ENCODE data around the gene ECHS1. TPM values are rescaled to one million over a fixed set of nuclear protein-coding genes. Genes with fewer than 3 reads are reported as not detected.
A peak's percentile ranks its signal among the peaks of the same experiment; 100 is the strongest.

The ECHS1 gene
- polyA plus RNA-seq, 2 donors: 85.4 to 105 TPM

- Histone ChIP-seq H3K27ac (ENCODE audit: low read depth in 2 of 2, low read length in 1 of 2) (no peak overlapping the region), H3K4me1 (ENCODE audit: control insufficient read depth in 2 of 2, insufficient read depth in 2 of 2, low read length in 1 of 2) (peaks cover 0 to 12% of the 10 kb centered on the region in 2 donors), H3K27me3 (ENCODE audit: control insufficient read depth in 1 of 2, insufficient read depth in 2 of 2, low read length in 2 of 2) (peaks cover 0 to 2% of the 10 kb centered on the region in 2 donors), H3K36me3 (ENCODE audit: control insufficient read depth in 2 of 2, insufficient read depth in 2 of 2, low read length in 1 of 2) (no peaks in the 10 kb centered on the region), H3K9me3 (ENCODE audit: control insufficient read depth in 2 of 2, insufficient read depth in 1 of 2, low read depth in 1 of 2, low read length in 1 of 2) (peaks cover 0 to 3% of the 10 kb centered on the region in 2 donors), H3K4me3 (ENCODE audit: low read depth in 1 of 2, low read length in 2 of 2) (peak overlapping the region; percentile 24 to 44)
- whole genome bisulfite sequencing, 2 donors: 9% methylated on average over 49 to 51 of the region's 51 CpGs
These were observed 54.5 kb downstream of the ECHS1 start for GRCh38 chr10:133318494-133319127.

- H3K9me3 ChIP-seq (ENCODE audit: control insufficient read depth in 2 of 2, insufficient read depth in 1 of 2, low read depth in 1 of 2, low read length in 1 of 2): peaks cover 0 to 3% of the 10 kb centered on the region in 2 donors
- H3K27me3 ChIP-seq (ENCODE audit: control insufficient read depth in 1 of 2, insufficient read depth in 2 of 2, low read length in 2 of 2): peaks cover 0 to 2% of the 10 kb centered on the region in 2 donors
- H3K4me3 ChIP-seq (ENCODE audit: low read depth in 1 of 2, low read length in 2 of 2): no peak overlapping the region
- peaks cover 0 to 12% of the 10 kb centered on the region in 2 donors for H3K4me1 ChIP-seq (ENCODE audit: control insufficient read depth in 2 of 2, insufficient read depth in 2 of 2, low read length in 1 of 2)
- H3K27ac ChIP-seq (ENCODE audit: low read depth in 2 of 2, low read length in 1 of 2): no peak overlapping the region
- 83 to 85% methylated on average over 7 of the region's 7 CpGs for WGBS, 2 donors
- no peaks in the 10 kb centered on the region for H3K36me3 ChIP-seq (ENCODE audit: control insufficient read depth in 2 of 2, insufficient read depth in 2 of 2, low read length in 1 of 2)
These were observed 56.4 kb downstream of the ECHS1 start for GRCh38 chr10:133316732-133317131.

GRCh38 chr10:133316266-133316665 is 56.9 kb downstream of the ECHS1 start:
- Histone ChIP-seq H3K4me3 (ENCODE audit: low read depth in 1 of 2, low read length in 2 of 2) (no peak overlapping the region), H3K27me3 (ENCODE audit: control insufficient read depth in 1 of 2, insufficient read depth in 2 of 2, low read length in 2 of 2) (peaks cover 0 to 2% of the 10 kb centered on the region in 2 donors), H3K4me1 (ENCODE audit: control insufficient read depth in 2 of 2, insufficient read depth in 2 of 2, low read length in 1 of 2) (peaks cover 0 to 12% of the 10 kb centered on the region in 2 donors), H3K36me3 (ENCODE audit: control insufficient read depth in 2 of 2, insufficient read depth in 2 of 2, low read length in 1 of 2) (peaks cover 0 to 2% of the 10 kb centered on the region in 2 donors), H3K27ac (ENCODE audit: low read depth in 2 of 2, low read length in 1 of 2) (no peak overlapping the region), H3K9me3 (ENCODE audit: control insufficient read depth in 2 of 2, insufficient read depth in 1 of 2, low read depth in 1 of 2, low read length in 1 of 2) (peaks cover 0 to 3% of the 10 kb centered on the region in 2 donors)
- 91 to 93% methylated on average over 8 to 9 of the region's 9 CpGs for WGBS, 2 donors

- WGBS, 2 donors: 80 to 86% methylated on average over 5 of the region's 5 CpGs
These were observed 57.3 kb downstream of the ECHS1 start for GRCh38 chr10:133315847-133316246.

GRCh38 chr10:133314911-133315310 is 58.2 kb downstream of the ECHS1 start:
- H3K27me3 ChIP-seq (ENCODE audit: control insufficient read depth in 1 of 2, insufficient read depth in 2 of 2, low read length in 2 of 2): no peaks in the 10 kb centered on the region

More at GRCh38 chr10:133315847-133316246, 57.3 kb downstream of the ECHS1 start:
- Histone ChIP-seq H3K9me3 (ENCODE audit: control insufficient read depth in 2 of 2, insufficient read depth in 1 of 2, low read depth in 1 of 2, low read length in 1 of 2) (peaks cover 0 to 3% of the 10 kb centered on the region in 2 donors), H3K4me1 (ENCODE audit: control insufficient read depth in 2 of 2, insufficient read depth in 2 of 2, low read length in 1 of 2) (peaks cover 0 to 12% of the 10 kb centered on the region in 2 donors), H3K27ac (ENCODE audit: low read depth in 2 of 2, low read length in 1 of 2) (no peak overlapping the region), H3K27me3 (ENCODE audit: control insufficient read depth in 1 of 2, insufficient read depth in 2 of 2, low read length in 2 of 2) (peaks cover 0 to 1% of the 10 kb centered on the region in 2 donors), H3K4me3 (ENCODE audit: low read depth in 1 of 2, low read length in 2 of 2) (no peak overlapping the region), H3K36me3 (ENCODE audit: control insufficient read depth in 2 of 2, insufficient read depth in 2 of 2, low read length in 1 of 2) (peaks cover 0 to 2% of the 10 kb centered on the region in 2 donors)

GRCh38 chr10:133313192-133313591 is 60.0 kb downstream of the ECHS1 start:
- Histone ChIP-seq H3K4me1 (ENCODE audit: control insufficient read depth in 2 of 2, insufficient read depth in 2 of 2, low read length in 1 of 2) (peaks cover 0 to 2% of the 10 kb centered on the region in 2 donors), H3K27me3 (ENCODE audit: control insufficient read depth in 1 of 2, insufficient read depth in 2 of 2, low read length in 2 of 2) (no peaks in the 10 kb centered on the region), H3K4me3 (ENCODE audit: low read depth in 1 of 2, low read length in 2 of 2) (no peak overlapping the region), H3K9me3 (ENCODE audit: control insufficient read depth in 2 of 2, insufficient read depth in 1 of 2, low read depth in 1 of 2, low read length in 1 of 2) (peaks cover 0 to 3% of the 10 kb centered on the region in 2 donors), H3K27ac (ENCODE audit: low read depth in 2 of 2, low read length in 1 of 2) (no peak overlapping the region), H3K36me3 (ENCODE audit: control insufficient read depth in 2 of 2, insufficient read depth in 2 of 2, low read length in 1 of 2) (peaks cover 0 to 8% of the 10 kb centered on the region in 2 donors)
- WGBS, 2 donors: 74 to 78% methylated on average over 4 of the region's 4 CpGs

More at GRCh38 chr10:133314911-133315310, 58.2 kb downstream of the ECHS1 start:
- peaks cover 0 to 12% of the 10 kb centered on the region in 2 donors for H3K4me1 ChIP-seq (ENCODE audit: control insufficient read depth in 2 of 2, insufficient read depth in 2 of 2, low read length in 1 of 2)
- 86 to 87% methylated on average over 12 of the region's 12 CpGs for WGBS, 2 donors
- peaks cover 0 to 8% of the 10 kb centered on the region in 2 donors for H3K36me3 ChIP-seq (ENCODE audit: control insufficient read depth in 2 of 2, insufficient read depth in 2 of 2, low read length in 1 of 2)
- no peak overlapping the region for H3K4me3 ChIP-seq (ENCODE audit: low read depth in 1 of 2, low read length in 2 of 2)
- peaks cover 0 to 3% of the 10 kb centered on the region in 2 donors for H3K9me3 ChIP-seq (ENCODE audit: control insufficient read depth in 2 of 2, insufficient read depth in 1 of 2, low read depth in 1 of 2, low read length in 1 of 2)
- H3K27ac ChIP-seq (ENCODE audit: low read depth in 2 of 2, low read length in 1 of 2): no peak overlapping the region

GRCh38 chr10:133312769-133313145 is 60.4 kb downstream of the ECHS1 start:
- no peaks in the 10 kb centered on the region for H3K27me3 ChIP-seq (ENCODE audit: control insufficient read depth in 1 of 2, insufficient read depth in 2 of 2, low read length in 2 of 2)
- peaks cover 0 to 8% of the 10 kb centered on the region in 2 donors for H3K36me3 ChIP-seq (ENCODE audit: control insufficient read depth in 2 of 2, insufficient read depth in 2 of 2, low read length in 1 of 2)
- no peak overlapping the region for H3K27ac ChIP-seq (ENCODE audit: low read depth in 2 of 2, low read length in 1 of 2)
- peaks cover 0 to 3% of the 10 kb centered on the region in 2 donors for H3K9me3 ChIP-seq (ENCODE audit: control insufficient read depth in 2 of 2, insufficient read depth in 1 of 2, low read depth in 1 of 2, low read length in 1 of 2)
- WGBS, 2 donors: 86 to 90% methylated on average over 9 of the region's 9 CpGs
- H3K4me3 ChIP-seq (ENCODE audit: low read depth in 1 of 2, low read length in 2 of 2): no peak overlapping the region
- H3K4me1 ChIP-seq (ENCODE audit: control insufficient read depth in 2 of 2, insufficient read depth in 2 of 2, low read length in 1 of 2): peaks cover 0 to 2% of the 10 kb centered on the region in 2 donors

Other genes starting within 250 kb of the ECHS1 start
- under 1 TPM; 0.16 to 0.39 TPM for gene KNDC1, start 213.1 kb downstream of the ECHS1 start, polyA plus RNA-seq
- gene UTF1, start 143.1 kb downstream of the ECHS1 start, polyA plus RNA-seq: not detected
- gene VENTX, start 135.5 kb downstream of the ECHS1 start, polyA plus RNA-seq: under 1 TPM; 0.12 to 0.37 TPM
- gene ADAM8, start 96.5 kb downstream of the ECHS1 start, polyA plus RNA-seq: 1 to 10 TPM; 2.4 to 2.6 TPM
- 10 to 100 TPM; 25.5 to 49.3 TPM for gene TUBGCP2, start 64.5 kb downstream of the ECHS1 start, polyA plus RNA-seq
- 10 to 100 TPM; 28.4 to 41.7 TPM for gene ZNF511, start 64.4 kb downstream of the ECHS1 start, polyA plus RNA-seq
- under 1 TPM; 0.05 to 0.12 TPM for gene CALY, start 36.5 kb downstream of the ECHS1 start, polyA plus RNA-seq
- gene PRAP1, start 26.0 kb downstream of the ECHS1 start, polyA plus RNA-seq: not detected
- 10 to 100 TPM in 1 of 2 donors, 1 to 10 TPM in 1; 10.0 to 11.7 TPM for gene FUOM, start 15.3 kb downstream of the ECHS1 start, polyA plus RNA-seq
- 10 to 100 TPM; 11.5 to 16.1 TPM for gene PAOX, start 5.9 kb upstream of the ECHS1 start, polyA plus RNA-seq
- 10 to 100 TPM; 36.7 to 44.4 TPM for gene MTG1, start 20.8 kb upstream of the ECHS1 start, polyA plus RNA-seq
- under 1 TPM; 0.11 to 0.33 TPM for gene SPRN, start 51.3 kb upstream of the ECHS1 start, polyA plus RNA-seq
- gene SCART1, start 80.6 kb upstream of the ECHS1 start, polyA plus RNA-seq: under 1 TPM; 0.31 to 0.90 TPM
- 10 to 100 TPM; 15.8 to 19.3 TPM for gene CYP2E1, start 154.0 kb upstream of the ECHS1 start, polyA plus RNA-seq
- gene SYCE1, start 192.2 kb upstream of the ECHS1 start, polyA plus RNA-seq: 1 to 10 TPM in 1 of 2 donors, under 1 TPM in 1; 0.39 to 2.2 TPM